Lower leg skin (tissue), 3 donors: ENCODE data around the gene RPA1.

Experiments
- POLR2A ChIP-seq, 2 donors: fragments of 450-650 bp; IDR thresholded peaks; one replicate each; pipeline ENCODE4 v1.6.1; 2016 to 2017; ENCODE audit warnings: antibody characterized with exemption in 2 of 2, mild to moderate bottlenecking in 1 of 2, moderate library complexity in 1 of 2
- TF ChIP-seq, protein P1 (sequence below), 3 donors: fragments of 450-650 bp; IDR thresholded peaks; one replicate each; pipeline ENCODE4 v1.5.1; 2016; ENCODE audit warnings: antibody characterized with exemption in 3 of 3, mild to moderate bottlenecking in 3 of 3, moderate library complexity in 2 of 3

GRCh38 chr17:1829216-1829591, 601 bp upstream of the RPA1 start:
- TF ChIP-seq, protein P1, sequence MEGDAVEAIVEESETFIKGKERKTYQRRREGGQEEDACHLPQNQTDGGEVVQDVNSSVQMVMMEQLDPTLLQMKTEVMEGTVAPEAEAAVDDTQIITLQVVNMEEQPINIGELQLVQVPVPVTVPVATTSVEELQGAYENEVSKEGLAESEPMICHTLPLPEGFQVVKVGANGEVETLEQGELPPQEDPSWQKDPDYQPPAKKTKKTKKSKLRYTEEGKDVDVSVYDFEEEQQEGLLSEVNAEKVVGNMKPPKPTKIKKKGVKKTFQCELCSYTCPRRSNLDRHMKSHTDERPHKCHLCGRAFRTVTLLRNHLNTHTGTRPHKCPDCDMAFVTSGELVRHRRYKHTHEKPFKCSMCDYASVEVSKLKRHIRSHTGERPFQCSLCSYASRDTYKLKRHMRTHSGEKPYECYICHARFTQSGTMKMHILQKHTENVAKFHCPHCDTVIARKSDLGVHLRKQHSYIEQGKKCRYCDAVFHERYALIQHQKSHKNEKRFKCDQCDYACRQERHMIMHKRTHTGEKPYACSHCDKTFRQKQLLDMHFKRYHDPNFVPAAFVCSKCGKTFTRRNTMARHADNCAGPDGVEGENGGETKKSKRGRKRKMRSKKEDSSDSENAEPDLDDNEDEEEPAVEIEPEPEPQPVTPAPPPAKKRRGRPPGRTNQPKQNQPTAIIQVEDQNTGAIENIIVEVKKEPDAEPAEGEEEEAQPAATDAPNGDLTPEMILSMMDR (IDR thresholded peaks at IDR 0.05): no peak
- no peak for TF ChIP-seq POLR2A (IDR thresholded peaks at IDR 0.05)
